Fibroblast of pulmonary artery (primary cell): ENCODE measurements around the gene USP51.
A peak's percentile ranks its signal among the peaks of the same experiment; 100 is the strongest.
"Not testable (repeated sequence)": the region's sequence is repeated elsewhere in the genome, so short reads cannot be mapped to it uniquely, and the experiment has no call there.

Experiments used
- DNase-seq: peaks from one replicate; pipeline ENCODE4 v3.0.0-alpha.2; 2010; ENCODE audit warnings: low read depth
- H3K4me3 ChIP-seq: replicated peaks from 2 replicates; pipeline ENCODE4 v1.5.1; 2011; ENCODE audit warnings: low read depth, mild to moderate bottlenecking, control low read depth, low read length, moderate library complexity
- CTCF ChIP-seq: IDR thresholded peaks from 2 replicates; pipeline ENCODE4 v1.5.1; 2011; ENCODE audit warnings: mild to moderate bottlenecking, control low read depth, low read length, inconsistent platforms; ENCODE audit errors: missing control alignments

USP51 gene

GRCh38 chrX:55489314-55490009, at the start of gene USP51:
Gene USP51, minus strand, starts transcription at chrX:55489848. Its CDS starts 909 bp downstream, at chrX:55488939.
- peak within 1 kb of the TSS; percentile 71 for H3K4me3 ChIP-seq
- TF ChIP-seq CTCF: no peak
- DNase-seq: peak; percentile 68

- TF ChIP-seq CTCF: no peak
- DNase-seq: peak; percentile 10
- H3K4me3 ChIP-seq: no peak overlapping the region
These were observed 34.8 kb upstream of the USP51 start for GRCh38 chrX:55524487-55524886.

- no peak for DNase-seq
- no peak for TF ChIP-seq CTCF
- H3K4me3 ChIP-seq: no peak overlapping the region
These were observed 33.7 kb upstream of the USP51 start for GRCh38 chrX:55523356-55523755.

- H3K4me3 ChIP-seq: no peak overlapping the region
- DNase-seq: no peak
- TF ChIP-seq CTCF: no peak
These were observed 33.1 kb upstream of the USP51 start for GRCh38 chrX:55522596-55523276.

- H3K4me3 ChIP-seq: no peak overlapping the region
- TF ChIP-seq CTCF: no peak
- DNase-seq: no peak
These were observed 32.0 kb upstream of the USP51 start for GRCh38 chrX:55521687-55522086.

GRCh38 chrX:55516794-55517481, 27.3 kb upstream of the USP51 start:
- not testable (repeated sequence) for DNase-seq, H3K4me3 ChIP-seq

GRCh38 chrX:55513045-55513737, 23.5 kb upstream of the USP51 start:
- not testable (repeated sequence) for H3K4me3 ChIP-seq

GRCh38 chrX:55508410-55509152, 18.9 kb upstream of the USP51 start:
- not testable (repeated sequence) for H3K4me3 ChIP-seq, DNase-seq

More at GRCh38 chrX:55513045-55513737, 23.5 kb upstream of the USP51 start:
- not testable (repeated sequence) for DNase-seq

- not testable (repeated sequence) for DNase-seq, H3K4me3 ChIP-seq
These were observed 18.1 kb upstream of the USP51 start for GRCh38 chrX:55507699-55508098.

- DNase-seq, H3K4me3 ChIP-seq: not testable (repeated sequence)
These were observed 17.4 kb upstream of the USP51 start for GRCh38 chrX:55507010-55507409.
